DND-41 (cell line): ENCODE data around the gene IFNAR1.

ENCODE experiments used
- EZH2 ChIP-seq: IDR thresholded peaks from 3 replicates; pipeline ENCODE4 v1.6.1; 2012; ENCODE audit warnings: borderline replicate concordance, low read depth, mild to moderate bottlenecking, moderate library complexity, low read length, inconsistent platforms; ENCODE audit not compliant: severe bottlenecking
- TF ChIP-seq, protein P1 (sequence below): IDR thresholded peaks from 2 replicates; pipeline ENCODE4 v1.5.1; 2012; ENCODE audit warnings: borderline replicate concordance, low read length, moderate library complexity, mild to moderate bottlenecking; ENCODE audit not compliant: poor library complexity, severe bottlenecking; ENCODE audit errors: extremely low read depth

DNA sequence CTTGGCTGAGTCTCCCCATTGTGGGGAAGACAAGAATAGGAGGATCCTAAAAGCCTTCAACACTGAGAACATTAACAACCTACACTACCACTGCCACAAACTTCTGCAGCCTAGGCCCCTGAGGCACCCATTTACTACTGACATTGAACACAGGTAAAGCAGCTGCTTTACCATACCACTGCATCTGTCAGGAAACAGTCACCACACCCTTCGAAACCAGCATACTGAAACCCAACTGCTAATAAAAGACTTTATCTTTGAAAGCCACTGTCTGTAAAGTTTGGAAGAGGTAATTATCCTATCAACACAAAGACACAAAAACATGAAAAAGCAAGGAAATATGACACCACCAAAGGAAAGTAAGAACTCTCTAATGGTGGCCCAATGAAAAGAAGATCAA, 7.4 kb downstream of the IFNAR1 start:
- TF ChIP-seq, protein P1, sequence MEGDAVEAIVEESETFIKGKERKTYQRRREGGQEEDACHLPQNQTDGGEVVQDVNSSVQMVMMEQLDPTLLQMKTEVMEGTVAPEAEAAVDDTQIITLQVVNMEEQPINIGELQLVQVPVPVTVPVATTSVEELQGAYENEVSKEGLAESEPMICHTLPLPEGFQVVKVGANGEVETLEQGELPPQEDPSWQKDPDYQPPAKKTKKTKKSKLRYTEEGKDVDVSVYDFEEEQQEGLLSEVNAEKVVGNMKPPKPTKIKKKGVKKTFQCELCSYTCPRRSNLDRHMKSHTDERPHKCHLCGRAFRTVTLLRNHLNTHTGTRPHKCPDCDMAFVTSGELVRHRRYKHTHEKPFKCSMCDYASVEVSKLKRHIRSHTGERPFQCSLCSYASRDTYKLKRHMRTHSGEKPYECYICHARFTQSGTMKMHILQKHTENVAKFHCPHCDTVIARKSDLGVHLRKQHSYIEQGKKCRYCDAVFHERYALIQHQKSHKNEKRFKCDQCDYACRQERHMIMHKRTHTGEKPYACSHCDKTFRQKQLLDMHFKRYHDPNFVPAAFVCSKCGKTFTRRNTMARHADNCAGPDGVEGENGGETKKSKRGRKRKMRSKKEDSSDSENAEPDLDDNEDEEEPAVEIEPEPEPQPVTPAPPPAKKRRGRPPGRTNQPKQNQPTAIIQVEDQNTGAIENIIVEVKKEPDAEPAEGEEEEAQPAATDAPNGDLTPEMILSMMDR, result no peak
- no peak for TF ChIP-seq EZH2
